Epithelial cell of esophagus (primary cell): ENCODE results near the gene SYP.

ENCODE experiments used
- DNase-seq: peaks from one replicate; pipeline ENCODE4 v3.0.0; 2010; ENCODE audit warnings: low read depth
- H3K4me3 ChIP-seq: 2 replicates; pipeline ENCODE4 v1.5.1; 2011; ENCODE audit warnings: mild to moderate bottlenecking, low read length, control low read depth
- CTCF ChIP-seq: IDR thresholded peaks from 2 replicates; pipeline ENCODE4 v1.5.1; 2011; ENCODE audit warnings: low read depth, mild to moderate bottlenecking, low read length, control low read depth, inconsistent platforms; ENCODE audit not compliant: insufficient read depth; ENCODE audit errors: missing control alignments

SYP gene

GRCh38 chrX:49204017-49204416 lies 4.0 kb upstream of the SYP start:
- H3K4me3 ChIP-seq: no peak overlapping the region
- DNase-seq: no peak
- no peak for TF ChIP-seq CTCF

DNA sequence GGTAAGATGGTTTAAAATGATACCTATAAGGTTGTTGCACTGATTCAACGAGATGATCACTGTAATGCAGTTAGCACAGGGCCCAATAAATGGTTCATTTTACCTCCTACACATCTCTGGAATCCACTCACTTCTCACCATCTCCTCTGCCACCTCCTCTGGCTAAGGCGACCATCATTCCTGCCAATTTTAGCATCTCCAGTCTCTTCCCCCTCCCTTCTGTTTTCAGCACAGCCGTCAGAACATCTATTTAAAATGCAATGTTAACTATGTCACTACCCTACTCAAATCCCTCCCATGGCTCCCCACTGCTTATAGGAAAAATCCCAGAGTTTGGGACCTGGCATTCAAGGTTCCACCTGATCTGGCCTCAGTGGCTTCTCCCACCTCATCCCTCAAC lies 3.5 kb upstream of the SYP start:
- no peak overlapping the region for H3K4me3 ChIP-seq
- TF ChIP-seq CTCF: no peak
- no peak for DNase-seq

DNA sequence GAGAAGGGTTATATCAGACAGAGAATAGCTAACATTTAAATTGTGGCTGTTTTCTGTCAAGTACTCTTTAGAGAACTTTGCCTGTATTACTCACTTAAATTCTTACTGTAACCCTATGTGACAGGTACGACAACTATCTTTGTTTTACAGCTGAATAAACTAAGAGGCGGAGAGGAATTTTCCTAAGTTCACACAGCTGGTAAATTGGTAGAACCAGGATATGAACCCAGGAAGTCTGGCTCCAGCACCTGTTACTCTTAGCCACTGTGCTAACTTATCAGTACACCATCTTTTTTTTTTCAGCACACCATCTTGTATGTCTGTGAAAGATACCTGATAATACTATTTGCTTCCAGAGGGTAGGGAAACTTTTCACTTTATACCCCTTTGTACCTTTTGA lies 2.0 kb upstream of the SYP start:
- H3K4me3 ChIP-seq: no peak overlapping the region
- DNase-seq: no peak
- TF ChIP-seq CTCF: no peak

- DNase-seq: no peak
- TF ChIP-seq CTCF: no peak
- H3K4me3 ChIP-seq: no peak overlapping the region
Observed at GRCh38 chrX:49199315-49199595, 738 bp downstream of the SYP start.

GRCh38 chrX:49198540-49199314 lies 1.3 kb downstream of the SYP start:
- no peak for TF ChIP-seq CTCF
- no peak for DNase-seq
- no peak overlapping the region for H3K4me3 ChIP-seq

GRCh38 chrX:49197543-49198087 lies 2.4 kb downstream of the SYP start:
- no peak for DNase-seq
- no peak for TF ChIP-seq CTCF

DNA sequence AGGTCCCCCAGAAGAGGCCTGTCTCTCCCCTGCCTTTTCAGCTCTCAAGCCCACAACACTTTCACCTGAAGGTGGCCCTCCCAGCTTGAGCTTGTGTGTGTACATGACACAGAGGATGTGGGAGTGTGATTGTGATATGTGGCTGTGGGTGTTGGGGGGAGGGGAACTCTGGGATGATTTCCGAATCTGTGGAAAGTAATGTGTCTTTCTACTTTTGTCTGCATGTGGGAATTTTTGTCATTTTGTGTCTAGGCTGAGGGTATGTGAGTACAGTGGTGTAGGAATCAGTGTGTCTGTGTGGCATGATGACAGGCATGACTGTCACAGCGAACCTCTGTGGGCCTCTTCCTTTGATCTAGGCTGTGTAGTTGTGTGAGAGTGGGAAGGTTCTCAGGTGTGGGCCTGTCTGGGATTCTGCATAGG lies 6.4 kb downstream of the SYP start:
- no peak for TF ChIP-seq CTCF
- DNase-seq: no peak
- H3K4me3 ChIP-seq: no peak overlapping the region

More at GRCh38 chrX:49197543-49198087, 2.4 kb downstream of the SYP start:
- no peak overlapping the region for H3K4me3 ChIP-seq
